ENCODE measurements around the gene NPC1L1.

The NPC1L1 gene

DNA sequence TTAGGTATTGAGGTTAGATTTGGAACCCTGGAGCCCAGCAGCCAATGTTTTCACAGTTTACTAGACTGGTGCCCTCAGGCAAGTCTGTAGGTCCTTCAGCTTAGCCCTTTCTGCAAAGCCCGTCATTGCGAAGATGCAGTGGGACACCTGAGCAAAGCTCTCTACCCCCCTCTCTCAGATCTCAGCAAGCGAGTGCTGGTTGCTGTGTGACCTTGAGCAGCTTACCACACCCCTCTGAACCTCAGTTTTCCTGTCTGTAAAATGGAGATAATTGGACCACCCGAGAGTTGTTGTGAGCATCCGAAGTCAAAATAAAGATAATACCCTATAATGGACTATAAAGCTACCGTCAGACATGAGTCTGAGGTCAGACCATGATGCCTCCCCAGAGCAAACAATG lies 3.7 kb downstream of the NPC1L1 start:
- FAIRE-seq: no peak
- no peak for DNase-seq (ENCODE audit: insufficient read length, low spot score)

DNA sequence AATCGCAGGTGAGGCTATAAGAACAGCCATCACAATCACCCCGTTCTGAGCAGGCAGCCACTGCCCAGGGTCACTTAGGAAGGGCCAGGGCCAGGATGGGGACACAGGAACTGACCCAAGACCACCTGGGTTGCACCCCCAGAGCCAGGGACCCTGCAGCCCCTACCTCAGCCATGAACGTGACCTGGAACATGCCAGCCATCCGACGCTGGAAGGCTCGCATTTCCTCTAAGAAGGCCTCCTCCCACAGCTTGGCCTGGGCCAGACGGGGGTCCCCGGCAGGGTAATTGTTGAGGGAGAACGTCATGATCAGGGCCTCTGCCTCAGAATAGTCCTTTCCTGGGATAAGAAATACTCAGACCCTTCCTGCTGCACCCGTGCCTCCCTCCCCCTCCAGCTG lies 5.0 kb downstream of the NPC1L1 start:
- DNase-seq (ENCODE audit: insufficient read length, low spot score): no peak
- FAIRE-seq: no peak

DNA sequence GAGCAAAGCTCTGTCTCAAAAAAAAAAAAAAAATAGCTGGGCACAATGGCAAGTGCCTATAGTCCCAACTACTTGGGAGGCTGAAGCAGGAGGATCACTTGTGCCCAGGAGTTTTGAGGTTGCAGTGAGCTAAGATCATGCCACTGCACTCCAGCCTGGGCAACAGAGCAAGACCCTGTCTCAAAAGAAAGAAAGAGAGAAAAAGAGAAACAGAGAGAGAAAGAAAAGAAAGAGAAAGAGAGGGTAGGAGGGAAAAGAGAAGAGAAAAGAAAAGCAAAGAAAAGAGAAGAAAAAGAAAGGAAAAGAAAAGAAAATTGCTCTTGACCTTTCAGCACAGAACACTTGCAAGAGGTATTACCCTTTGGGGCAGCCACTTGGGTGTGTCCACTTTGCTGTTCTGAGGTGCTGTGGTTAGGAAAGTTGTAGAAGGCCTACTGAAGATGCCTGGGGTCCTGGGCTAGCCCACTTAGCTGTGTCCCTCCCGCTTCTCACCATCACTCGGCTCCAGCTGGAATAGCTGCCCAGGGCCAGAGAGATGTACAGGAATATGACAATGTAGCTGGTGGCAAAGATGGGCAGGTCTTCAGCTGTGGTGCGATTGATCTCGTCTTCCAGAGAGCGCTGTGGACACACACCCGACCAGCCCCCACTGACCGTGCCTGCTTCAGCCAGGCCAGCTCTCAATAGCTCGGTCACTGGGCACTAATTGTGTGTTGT lies 5.6 kb downstream of the NPC1L1 start:
- no peak for DNase-seq (ENCODE audit: insufficient read length, low spot score)
- FAIRE-seq: no peak

DNA sequence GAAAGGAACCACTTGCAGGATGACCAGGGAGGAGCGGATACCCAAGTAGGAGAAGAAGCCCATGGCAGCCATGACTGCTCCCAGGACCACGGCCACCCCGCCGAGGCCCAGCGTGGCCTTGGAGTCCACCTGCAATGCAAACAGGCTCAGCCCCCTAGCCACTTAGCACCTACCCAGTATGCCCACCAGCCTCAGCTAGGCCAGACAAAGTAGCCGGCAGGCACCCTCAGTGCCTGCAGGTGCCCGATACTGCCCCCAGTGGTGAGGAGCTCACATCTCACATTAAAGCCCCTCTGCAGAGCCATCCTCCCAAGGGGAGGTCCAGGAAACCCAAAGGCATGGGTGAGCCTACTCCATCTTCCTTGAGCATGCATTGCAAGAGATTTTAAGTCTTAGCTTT lies 6.6 kb downstream of the NPC1L1 start:
- DNase-seq (ENCODE audit: insufficient read length, low spot score) (peak; percentile 72), FAIRE-seq (peak; percentile 4)

DNA sequence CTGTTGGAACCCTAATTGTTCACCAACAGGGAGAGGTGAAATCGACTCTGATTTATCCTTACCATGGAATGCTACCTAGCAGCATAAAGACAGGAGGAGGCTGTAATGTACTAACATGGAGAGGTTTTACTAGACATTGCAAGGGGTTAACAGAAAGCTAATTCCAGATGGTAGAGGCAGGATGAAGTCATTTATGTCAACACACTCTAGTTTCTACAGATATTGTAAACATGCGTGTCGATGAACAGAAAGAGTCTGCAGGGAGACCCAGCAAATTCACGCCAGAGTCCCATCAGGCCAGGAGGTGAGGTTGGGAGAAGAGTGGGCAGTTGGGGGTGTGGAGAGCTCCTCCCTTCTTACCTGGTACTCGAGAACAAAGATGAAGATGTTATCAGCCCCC lies 7.0 kb downstream of the NPC1L1 start:
- FAIRE-seq: no peak
- no peak for DNase-seq (ENCODE audit: insufficient read length, low spot score)

DNA sequence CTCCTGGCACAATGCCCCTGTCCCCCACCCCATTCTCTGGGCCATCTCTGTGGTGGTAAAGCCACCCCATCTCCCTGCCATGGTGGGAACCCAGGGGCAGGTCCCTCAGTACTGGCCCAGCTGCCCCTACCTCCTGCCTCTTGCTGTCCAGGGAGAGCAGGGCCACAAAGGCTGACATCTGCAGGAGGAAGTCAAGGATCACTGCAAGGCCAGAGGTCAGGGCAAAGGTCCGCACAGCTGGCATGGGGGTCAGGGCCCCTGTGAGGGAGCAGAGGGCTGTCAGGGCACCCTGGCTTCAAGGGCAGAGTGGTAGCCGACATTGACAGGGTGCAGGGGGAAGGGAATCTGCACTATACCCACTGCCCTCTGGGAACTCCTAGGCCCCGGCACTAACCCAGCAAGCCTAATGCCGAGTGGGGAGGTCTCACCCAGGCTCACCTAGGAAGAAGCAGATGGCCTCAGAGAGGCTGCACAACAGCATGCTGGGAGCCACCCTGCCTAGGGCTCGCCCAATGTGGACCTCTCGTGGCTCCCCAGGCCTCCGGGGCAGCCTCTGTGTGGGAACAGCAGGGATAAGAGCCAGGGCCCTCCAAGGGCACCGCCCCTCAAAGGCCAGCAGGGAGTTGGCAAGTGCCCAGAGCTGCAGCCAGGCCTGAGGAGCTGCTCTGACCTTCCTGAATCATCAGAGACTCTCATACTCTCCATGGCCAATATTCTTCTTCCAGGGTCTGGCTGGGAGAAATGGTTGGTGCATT lies 7.7 kb downstream of the NPC1L1 start:
- FAIRE-seq (no peak), DNase-seq (ENCODE audit: insufficient read length, low spot score) (no peak)

DNA sequence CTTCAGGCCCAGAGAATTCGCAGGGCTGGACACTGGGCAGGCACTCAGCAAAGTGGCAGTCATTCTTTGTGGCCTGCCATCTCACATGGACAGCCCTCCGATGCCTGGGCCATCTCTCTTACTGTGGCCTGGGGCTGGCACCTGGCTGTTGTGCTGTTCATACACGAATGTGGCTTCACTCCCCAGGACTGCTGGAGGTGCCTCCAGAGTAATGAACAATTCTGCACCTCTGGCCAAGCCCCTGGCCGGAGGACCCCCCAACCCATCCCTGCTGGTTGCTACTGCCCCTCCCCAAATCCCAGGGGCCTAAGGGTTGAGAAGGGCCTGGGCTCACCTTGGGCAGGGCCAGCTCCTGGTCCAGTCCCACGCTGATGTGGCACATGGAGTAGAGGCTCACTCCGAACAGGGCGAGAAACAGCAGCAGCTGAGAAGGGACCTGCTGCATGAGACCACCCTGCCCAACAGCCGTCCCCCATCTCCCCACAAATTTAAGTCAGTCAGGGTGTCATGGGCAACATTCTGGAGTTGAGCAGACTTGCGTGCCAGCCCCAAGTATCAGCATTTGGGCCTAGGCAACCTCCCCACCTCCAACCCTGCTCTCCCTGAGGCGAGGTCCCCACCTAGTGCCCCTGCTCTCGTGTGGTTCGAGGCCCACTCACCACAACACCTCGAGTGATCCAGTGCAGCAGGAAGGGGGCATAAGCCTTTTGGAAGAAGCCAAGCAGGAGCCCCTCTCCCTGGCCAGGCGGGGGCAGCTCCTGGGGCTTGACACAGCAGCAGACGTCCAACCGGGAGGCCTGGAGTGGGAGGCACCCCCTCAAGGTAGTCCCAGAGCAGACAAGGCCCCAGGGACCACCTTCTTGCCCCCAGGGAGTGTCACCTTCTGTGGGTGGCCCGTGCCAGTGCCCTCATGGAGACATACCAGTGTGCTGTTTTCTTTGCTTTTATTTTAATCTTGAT lies 9.4 kb downstream of the NPC1L1 start:
- DNase-seq (ENCODE audit: insufficient read length, low spot score) (no peak), FAIRE-seq (no peak)

DNA sequence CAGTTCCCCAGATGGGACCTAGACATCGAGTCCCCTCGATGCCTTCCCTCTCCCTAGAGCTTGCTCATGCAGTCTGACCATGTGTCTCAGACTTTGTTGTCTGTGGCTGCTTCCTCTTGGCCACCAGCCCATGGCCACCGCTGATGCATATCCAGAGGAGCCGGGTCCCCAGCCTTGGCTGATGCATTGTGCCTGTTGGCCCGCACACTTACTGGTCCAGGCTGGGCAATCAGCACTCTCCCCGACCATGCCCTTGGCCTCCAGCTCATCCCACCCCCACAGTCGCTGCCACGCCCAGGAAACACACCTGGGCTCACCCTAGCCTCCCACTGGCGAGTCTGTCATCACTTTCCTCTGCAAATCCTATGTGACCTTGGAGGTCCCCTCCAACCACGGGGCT lies 10.1 kb downstream of the NPC1L1 start:
- DNase-seq (ENCODE audit: insufficient read length, low spot score) (no peak), FAIRE-seq (no peak)

DNA sequence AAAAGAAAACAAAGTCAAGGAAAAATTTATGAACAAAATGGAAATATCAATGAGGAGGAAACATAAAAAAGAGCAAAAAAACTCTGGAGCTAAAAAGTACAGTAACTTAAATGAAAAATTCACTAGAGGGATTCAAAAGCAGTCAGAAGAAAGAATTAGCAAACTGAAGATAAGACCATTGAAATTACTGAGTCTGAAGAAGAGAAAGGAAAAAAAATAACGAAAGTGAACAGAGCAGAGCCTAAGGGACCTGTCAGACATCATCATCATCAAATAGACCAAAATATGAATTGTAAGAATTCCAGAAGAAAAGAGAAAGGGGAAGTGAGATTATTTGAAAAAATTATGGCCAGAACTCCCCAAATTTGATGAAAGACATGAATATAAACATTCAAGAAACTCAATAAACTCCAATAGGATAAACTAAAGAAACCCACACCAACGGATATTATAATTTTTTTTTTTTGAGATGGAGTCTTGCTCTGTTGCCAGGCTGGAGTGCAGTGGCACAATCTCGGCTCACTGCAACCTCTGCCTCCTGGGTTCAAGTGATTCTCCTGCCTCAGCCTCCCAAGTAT lies 16.2 kb downstream of the NPC1L1 start:
- FAIRE-seq (no peak), DNase-seq (ENCODE audit: insufficient read length, low spot score) (no peak)

DNA sequence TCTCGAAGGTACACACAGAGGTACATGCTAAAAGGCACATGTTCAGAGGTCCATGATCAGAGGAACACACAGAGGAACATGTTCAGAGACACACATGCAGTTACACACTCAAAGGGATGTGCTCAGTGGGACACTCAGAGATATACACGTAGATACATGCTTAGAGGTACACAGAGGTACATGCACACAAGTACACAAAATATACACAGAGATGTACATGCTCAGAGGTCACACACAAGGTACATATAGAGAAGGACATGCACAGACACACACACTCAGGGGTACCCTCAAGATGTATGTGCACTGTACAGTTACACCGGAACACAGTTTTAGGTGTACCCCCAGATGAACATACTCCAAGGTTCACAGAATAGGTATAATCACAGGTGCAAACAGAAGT lies 18.8 kb downstream of the NPC1L1 start:
- FAIRE-seq: peak; percentile 46
- DNase-seq (ENCODE audit: insufficient read length, low spot score): no peak

DNA sequence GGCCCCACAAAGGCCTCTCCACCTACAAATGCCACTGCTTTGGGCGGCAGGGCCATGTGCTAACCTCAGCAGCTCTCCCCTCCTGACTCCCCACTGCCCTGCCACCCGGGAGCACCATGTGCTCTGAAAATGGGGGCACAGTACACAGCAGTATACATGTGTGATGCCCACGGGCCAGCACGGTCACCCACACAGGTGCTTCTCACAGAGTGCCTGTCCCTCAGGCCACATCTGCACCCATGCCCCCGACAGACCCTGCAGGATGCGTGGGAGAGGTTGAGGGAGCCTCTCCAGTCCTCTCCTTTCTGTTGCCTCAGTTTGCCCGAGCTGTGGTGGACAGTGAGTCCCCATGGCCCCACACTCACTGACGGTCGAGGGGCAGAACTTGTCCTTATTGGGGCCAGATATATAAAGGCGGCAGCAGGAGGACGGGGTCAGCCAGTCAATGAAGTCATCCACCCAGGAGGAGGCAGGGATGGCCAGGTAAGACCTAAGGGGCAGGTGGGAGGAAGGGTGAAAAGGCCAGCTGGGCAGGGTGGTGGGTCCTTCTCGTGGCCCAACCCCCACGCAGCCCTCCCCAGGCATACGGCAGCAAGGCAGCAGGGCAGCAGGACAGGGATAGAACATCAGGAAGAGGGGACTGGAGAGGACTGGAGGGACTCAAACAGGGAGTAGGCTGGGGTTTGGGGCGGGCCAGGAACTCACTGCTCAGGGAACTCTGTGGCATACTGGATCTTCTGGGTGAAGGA lies 19.6 kb downstream of the NPC1L1 start:
- DNase-seq (ENCODE audit: insufficient read length, low spot score) (no peak), FAIRE-seq (no peak)

DNA sequence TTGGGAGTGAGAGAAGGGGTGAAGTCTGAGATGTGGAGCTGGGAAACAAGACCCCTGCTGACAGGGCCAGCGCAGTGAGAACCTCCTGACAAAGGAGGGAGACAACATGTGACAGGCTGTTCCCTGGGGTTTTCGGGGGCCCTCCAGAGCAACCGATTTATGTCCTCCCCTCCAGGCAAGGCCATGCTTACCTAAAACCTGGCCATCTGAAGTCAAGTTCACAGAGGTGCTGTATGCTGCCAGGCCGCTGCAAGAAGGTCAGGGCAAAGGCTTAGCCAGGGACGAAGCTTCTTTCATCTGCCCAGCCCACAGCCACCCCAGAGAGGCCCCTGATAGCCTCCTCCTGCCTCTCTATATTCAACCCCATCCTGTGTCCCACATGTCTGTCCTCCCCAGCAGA lies 20.6 kb downstream of the NPC1L1 start:
- FAIRE-seq (no peak), DNase-seq (ENCODE audit: insufficient read length, low spot score) (no peak)

DNA sequence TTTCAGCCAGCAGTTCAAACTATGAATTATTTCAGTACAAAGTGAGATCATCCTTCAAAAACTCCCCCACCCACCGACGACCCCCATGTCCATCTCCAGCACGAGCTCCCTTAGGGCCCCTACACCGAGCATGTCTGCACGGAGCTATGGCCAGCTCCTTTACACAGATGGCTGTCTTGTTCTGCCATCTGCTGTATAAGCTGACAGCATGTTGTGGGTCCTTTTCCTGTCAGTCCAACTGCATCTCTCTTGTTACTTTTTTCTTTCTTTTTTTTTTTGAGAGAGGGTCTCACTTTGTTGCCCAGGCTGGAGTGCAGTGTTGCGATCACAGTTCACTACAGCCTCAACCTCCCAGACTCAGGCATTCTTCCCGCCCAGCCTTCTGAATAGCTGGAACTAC lies 21.6 kb downstream of the NPC1L1 start:
- DNase-seq (ENCODE audit: insufficient read length, low spot score) (no peak), FAIRE-seq (no peak)

DNA sequence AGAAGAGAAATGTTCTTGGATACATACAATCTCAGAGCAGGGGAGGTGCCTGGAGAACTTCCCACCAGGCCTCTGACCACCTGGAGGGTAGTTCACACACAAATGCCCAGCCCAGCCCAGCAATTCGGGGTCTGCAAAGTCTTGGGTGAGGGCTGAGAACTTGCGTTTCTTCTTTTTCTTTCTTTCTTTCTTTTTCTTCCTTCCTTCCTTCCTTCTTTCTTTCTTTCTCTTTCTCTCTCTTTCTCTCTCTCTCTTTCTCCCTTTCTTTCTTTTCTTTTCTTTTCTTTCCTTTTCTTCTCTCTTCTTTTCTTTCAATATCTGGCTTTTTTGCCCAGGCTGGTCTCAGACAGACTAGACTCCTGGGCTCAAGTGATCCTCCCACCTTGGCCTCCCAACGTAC lies 22.4 kb downstream of the NPC1L1 start:
- FAIRE-seq (no peak), DNase-seq (ENCODE audit: insufficient read length, low spot score) (no peak)

DNA sequence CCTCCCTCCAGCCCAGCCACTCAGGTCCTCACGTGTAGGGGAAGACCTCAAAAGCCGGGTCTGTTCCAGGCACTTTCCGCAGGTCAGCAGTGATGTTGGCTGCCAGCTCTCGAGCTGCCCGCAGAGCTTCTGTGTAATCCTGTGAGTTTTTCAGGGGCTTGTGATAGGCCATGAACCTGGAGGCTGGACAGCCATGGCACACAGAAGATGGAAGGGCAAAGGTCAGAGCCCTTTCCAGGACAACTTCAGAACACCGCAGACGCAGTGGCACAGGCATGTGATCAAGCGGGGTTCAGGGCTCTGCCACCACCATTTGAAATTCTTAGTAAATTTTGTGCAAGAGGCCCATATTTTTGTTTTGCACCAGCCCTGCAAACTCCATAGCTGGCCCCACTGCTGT lies 24.0 kb downstream of the NPC1L1 start:
- FAIRE-seq (no peak), DNase-seq (ENCODE audit: insufficient read length, low spot score) (no peak)

DNA sequence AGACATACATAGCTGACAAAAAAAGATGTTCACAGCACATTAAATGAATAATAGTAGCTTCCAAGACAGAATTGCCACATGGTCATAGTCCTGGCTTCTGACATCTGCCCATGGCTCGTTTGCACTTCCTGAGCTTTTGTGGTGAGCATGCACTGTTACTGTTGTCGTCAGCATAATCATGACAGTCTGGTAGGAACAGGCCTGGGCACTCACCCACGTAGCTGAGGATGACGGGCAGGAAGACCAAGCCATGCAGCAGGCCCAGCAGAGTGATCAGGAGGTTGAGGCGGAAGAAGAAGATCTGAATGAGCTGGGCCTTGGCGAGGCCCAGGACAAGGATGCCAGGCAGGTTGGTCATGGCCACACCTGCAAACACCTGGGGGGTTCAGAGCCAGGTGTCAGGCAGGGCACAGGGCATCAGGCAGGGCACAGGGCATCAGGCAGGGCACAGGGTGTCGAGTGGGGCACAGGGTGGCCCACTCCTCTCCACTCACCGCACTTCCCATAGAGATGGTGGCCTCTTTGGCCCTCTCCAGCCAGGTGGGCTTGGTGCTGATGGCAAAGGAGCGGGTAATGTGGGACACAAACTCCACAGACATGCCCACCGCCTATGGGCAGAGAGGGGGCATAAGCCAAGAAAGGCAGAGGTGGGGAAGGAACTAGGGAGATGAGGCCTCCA lies 25.4 kb downstream of the NPC1L1 start:
- DNase-seq (ENCODE audit: insufficient read length, low spot score) (no peak), FAIRE-seq (no peak)

DNA sequence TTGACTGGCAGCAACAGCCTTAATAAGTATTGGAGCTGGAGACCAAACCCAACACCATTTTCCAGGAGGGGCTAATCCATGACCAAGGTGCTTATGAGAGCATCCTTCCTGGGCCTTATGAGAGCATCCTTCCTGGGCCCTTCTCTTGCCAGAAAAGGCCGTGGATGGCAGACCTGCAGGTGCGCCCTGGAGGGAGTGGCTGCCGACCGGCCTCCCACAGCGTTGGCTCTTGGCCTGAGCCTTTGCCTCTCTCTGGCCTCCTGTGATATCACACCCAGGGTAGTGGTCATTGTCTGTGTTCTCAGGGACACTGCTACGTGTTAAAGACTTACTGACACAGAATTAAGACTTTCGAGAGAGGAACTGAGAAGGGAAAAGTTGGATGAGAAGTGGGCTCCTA lies 28.4 kb downstream of the NPC1L1 start:
- no peak for DNase-seq (ENCODE audit: insufficient read length, low spot score)

DNA sequence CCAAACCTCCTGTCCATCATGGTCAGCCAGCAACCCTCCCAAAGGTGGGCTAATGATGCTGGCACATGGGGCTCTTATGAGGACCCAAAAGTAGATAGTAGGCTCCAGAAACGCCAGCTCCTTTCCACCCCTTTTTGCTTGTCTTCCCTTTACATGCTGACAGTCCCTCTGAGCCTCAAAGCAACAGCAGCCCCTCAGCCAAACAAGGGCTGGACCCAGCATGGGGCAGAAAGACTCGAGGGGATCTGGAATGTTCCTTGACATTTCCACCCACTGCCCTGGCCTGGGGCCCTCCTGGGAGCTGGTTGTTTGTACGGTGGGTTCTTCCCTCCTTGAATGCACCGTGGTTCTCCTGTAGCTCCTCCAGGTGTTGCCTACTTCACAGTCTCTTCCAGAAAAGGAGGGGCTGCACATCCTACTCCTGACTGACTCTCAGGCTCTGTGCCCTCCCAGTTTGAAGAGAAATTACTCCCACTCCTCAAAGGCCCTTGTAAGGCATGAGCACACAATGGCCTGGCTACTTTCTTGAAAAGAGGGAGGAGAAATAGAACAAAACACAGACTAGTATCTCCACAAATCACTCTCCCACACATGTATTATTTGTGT lies 29.2 kb downstream of the NPC1L1 start:
- DNase-seq (ENCODE audit: insufficient read length, low spot score): no peak
- no peak for FAIRE-seq

More for the DNA sequence above, 28.4 kb downstream of the NPC1L1 start:
- FAIRE-seq: no peak

DNA sequence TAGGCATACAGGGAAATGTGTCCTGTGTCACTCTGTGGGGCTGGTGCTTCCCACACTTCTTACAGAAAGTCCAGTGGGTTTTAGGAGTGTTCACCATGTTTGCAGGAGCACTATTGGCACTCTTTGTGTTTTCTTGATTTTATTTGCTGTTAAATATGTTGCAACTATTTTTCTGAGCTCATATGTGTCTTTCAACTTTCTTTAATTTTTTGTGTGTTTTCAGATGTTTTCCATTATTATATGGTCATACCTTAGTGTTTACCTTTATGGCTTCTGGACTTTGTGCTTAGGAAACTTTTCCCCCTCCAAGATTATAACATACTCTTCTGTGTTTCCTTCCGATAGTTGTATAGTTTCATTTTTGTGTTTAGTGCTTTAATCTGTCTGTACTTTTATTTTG lies 29.9 kb downstream of the NPC1L1 start:
- no peak for FAIRE-seq
- DNase-seq (ENCODE audit: insufficient read length, low spot score): no peak

Measured in HTR-8/SVneo (cell line).